HG03565 (cell line): ENCODE results near the gene SECTM1.
"Not testable (repeated sequence)": the region's sequence is repeated elsewhere in the genome, so short reads cannot be mapped to it uniquely, and the experiment has no call there.

Experiments used
- ATAC-seq: cut with Tn5 transposase; IDR thresholded peaks from one replicate; pipeline ENCODE4 v1.9.1; 2021; ENCODE audit warnings: mild to moderate bottlenecking, moderate library complexity; ENCODE audit not compliant: unreplicated experiment

SECTM1 gene

DNA sequence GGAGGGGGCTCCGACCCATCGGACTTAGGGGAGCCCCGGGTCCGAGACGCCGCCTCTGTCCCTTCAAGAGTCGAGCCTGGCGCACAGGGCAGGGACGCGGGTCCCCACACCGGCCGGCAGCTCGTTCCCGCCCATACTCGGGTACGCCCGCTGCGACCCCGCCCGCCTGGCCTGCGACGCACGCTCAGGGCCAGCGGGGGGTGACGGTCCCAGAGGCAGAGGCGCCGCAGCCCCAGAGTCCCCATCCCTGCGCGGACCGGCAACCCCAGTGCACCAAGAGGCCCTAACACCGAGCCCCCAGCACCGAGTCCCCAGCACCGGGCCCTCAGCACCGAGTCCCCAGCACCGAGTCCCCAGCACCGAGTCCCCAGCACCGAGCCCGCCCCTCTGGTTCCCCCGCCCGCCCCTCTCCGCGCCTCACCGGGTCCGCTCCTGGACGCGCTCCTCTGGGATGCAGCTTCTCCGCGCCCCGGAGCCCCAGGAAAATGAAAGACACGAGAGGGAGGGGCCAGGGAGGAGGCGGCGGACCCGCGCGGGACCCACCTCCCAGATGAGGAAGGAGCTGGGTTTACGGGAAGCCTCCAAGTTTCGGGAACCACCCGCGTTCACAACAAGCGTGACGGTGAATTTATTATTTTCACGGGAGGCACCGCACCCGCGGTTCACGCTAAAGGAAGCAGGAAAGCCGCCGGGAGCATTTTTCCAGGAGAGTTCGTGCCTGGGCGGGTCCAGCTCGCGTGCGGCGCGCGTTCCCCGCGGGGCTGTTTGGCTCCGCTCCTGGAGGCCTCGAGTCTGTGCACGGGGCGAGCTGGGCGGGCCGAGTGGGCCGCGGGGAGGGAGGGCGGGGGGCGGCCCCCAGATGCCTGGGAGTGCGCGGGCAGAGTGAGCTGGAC lies at the start of gene SECTM1:
Gene SECTM1, minus strand, starts transcription at position 488 of the 893 bp plus-strand sequence. CDS start 6,526 bp downstream, outside the sequence.
- ATAC-seq: no peak

DNA sequence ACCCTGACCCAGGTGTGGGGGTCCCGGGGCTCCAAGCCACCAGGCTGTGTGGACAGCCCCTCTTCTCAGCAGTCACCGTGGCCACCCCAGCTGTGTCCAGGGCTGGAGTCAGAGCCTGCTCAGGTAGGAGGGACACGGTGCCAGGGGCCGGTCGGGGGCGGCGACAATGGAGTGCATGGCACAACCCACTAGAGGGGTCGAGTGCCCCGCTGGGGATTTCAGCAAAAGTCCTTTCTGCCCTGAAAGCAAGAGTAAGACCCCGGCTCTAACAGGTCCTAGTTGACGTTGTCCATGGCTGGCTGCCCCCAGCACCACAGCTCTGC lies 49.3 kb upstream of the SECTM1 start:
- no peak for ATAC-seq

DNA sequence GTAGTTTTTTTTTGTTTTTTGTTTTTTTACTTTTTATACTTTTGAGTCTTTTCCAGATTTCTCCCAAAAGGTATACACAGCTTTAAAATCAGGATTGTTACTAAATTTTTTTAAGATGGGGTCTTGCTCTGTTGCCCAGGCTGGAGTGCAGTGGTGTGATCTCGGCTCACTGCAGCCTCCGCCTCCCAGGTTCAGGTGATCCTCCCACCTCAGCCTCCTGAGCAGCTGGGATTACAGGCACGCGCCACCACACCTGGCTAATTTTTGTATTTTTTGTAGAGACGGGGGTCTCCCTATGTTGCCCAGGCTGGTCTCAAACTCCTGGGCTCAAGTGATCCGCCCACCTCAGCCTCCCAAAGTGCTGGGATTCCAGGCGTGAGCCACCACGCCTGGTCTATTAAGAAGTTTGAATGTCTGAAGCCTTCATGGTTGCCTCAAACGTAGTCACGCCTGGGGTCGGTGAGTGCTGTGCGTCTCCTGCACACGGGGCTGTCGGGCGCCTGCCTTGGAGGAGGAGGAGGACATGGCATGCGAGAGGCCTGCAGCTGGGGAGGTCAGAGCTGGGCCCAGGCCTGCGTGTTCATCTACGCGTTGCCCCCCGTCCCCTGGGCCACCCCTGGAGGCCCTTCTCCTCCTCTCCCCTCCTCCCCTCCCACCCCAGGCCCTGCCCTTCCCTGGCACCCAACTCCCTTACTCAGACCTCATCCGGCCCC lies 48.8 kb upstream of the SECTM1 start:
- ATAC-seq: not testable (repeated sequence)

DNA sequence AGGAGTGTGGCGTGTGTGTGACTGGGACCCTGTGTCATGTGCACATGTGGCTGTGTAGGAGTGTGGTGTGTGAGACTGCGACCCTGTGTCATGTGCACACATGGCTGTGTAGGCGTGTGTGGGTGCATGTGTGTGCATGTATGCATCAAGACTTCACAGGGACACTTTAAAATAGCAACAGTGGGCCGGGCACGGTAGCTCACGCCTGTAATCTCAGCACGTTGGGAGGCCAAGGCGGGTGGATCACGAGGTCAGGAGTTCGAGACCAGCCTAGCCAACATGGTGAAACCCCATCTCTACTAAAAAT lies 48.1 kb upstream of the SECTM1 start:
- ATAC-seq: not testable (repeated sequence)

DNA sequence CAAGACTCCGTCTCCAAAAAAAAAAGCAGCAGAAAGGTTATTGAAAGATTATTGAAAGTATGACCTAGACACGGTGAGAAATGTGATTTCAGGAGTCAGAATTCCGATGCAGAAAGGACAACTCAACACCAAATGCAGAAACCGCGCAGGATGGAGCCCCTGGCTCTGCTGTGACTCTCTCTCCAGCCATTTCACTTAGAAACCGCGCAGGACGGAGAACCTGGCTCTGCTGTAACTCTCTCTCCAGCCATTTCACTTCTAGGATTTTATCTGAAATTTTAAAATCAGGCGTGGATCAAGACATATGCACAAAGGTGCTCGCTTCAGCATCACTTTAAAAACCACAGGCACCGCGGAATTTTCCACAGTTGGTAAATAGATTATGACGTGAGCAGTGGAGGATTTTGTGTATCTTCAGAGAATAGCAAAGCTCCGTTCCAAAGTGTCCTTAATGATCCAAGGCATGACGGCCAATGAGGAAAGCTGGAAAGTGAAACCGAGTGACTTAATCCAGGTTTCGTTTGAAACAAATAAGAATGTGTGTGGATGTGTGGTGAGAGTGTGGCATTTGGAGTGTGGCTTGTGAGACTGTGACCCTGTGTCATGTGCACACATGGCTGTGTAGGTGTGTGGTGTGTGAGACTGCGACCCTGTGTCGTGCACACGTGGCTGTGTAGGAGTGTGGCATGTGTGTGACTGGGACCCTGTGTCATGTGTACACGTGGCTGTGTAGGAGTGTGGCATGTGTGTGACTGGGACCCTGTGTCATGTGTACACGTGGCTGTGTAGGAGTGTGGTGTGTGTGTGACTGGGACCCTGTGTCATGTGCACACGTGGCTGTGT lies 47.5 kb upstream of the SECTM1 start:
- ATAC-seq: no peak

DNA sequence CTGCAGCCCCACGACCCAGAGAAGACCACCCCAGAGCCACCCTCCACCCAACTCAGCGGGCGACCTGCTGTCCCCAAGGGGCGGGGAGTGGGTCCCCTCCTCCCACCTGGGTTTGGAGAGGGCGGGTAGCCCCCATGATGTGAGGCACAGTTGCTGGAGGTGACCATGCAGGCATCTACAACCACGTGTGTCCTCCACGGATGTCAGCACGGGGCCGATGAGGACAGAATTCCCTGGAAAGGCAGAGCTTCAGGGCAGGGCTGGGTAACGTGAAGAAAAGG lies 45.1 kb upstream of the SECTM1 start:
- no peak for ATAC-seq

DNA sequence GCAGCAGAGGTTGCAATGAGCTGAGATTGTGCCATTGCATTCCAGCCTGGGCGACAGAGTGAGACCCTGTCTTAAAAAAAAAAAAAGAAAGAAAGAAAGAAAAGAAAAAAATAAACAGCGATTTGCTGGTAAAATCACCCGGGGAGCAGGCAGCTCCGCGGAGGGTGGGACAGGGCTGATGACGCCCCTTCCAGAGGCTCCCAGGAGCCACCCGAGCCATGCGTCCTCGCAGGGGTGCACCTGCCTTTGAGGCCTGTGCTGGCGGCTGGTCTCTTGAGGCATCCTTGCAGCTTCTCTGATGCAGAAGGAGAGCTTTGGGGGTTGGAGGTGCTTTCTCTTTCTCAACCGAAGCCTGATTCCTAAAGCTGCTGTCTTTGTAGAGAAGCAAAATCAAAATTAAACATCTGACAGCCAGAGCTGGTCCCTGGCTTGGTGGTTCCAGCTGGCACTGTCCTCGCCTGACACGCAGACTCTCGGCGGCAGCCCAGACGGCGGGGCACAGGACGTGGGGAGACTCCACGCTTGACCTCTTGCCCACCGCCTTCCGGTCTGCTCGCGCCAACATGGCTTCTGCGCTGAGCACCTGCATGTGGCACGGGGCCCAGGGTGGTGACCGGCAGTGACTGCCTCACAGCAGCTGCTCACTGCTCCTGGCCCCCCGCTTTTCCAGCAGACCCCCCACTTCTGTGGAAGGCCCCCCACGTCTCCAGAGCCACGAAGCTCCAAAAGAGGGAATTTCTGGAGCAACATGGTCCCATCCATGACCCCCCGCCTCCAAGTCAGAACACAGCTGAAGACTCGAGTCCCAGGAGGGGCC lies 44.6 kb upstream of the SECTM1 start:
- no peak for ATAC-seq

DNA sequence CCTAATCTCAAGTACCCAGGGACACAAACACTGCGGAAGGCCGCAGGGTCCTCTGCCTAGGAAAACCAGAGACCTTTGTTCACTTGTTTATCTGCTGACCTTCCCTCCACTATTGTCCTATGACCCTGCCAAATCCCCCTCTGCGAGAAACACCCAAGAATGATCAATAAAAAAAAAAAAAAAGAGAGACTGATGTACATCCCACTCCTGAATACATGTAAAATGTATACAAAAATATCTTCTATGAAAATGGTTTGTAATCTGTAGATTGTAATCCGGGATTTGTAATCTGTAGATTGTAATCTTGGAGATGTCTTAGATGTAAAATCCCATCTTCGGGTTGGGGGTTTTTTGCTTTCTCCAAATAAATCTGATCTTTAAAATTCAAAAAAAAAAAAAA lies 43.7 kb upstream of the SECTM1 start:
- ATAC-seq: not testable (repeated sequence)

DNA sequence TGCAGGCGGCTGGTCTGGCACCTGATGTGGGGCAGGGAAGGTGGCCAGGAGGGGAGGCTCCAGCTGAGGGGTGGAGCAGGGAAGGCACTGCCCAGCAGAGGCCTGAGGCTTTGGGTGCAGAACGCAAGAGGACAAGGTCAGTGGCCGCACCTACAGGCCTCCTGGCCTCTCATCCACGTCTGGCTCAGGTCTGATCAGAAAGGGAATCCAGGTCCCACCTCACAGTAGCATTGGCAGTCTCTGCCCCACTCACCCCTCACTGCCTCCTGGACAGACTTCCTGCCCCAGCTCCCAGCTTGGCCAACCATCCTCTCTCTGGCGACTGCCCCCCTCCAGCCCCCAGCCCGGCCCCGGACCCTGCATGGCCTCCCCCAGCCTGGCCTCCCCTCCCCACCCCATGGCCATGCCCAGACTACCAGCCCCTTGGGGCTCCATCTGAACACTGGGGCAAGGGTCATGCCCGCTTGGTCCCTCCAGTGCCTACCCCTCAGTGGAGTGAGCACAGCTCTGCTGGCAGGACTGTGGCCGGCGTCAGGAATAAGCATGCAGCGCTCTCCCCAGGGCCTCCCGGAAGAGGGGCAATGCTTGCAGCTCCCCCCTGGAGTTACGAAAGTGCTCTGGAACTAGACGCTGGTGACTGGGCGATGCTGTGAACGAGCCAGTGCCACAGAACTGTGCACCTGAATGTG lies 42.6 kb upstream of the SECTM1 start:
- no peak for ATAC-seq

DNA sequence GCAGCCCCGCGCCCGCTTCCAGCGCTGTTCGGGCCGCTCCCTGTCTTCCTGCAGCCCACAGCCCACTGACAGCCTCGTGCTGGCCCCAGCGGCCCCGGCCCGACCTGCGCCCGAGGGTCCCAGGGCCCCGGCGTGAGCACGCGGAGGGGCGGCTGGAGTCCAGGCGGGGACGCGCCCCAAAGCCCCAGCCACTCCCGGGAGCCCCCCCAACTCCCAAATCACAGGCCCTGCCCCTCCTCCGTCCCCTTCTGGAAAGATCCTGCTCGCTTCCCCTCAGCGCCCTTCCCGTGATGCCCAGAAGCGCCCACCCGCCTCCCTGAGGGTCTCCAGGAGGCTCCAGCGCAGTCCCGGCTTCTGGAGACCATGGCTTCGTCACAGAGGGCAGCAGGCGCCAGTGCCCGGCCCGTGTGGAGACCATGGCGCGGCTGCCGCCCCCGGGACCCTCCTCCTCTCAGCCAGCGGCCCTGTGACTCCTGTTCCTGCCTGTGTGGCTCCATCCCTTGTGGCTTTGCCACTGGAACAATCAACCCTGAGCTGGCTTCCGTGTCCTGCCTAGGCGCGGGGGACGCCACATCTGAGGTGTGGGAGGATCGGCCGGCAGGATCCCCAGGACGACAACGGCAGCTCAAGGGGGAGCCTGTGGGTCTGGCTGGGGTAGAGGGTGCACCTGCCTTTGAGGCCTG lies 41.9 kb upstream of the SECTM1 start:
- ATAC-seq: no peak

DNA sequence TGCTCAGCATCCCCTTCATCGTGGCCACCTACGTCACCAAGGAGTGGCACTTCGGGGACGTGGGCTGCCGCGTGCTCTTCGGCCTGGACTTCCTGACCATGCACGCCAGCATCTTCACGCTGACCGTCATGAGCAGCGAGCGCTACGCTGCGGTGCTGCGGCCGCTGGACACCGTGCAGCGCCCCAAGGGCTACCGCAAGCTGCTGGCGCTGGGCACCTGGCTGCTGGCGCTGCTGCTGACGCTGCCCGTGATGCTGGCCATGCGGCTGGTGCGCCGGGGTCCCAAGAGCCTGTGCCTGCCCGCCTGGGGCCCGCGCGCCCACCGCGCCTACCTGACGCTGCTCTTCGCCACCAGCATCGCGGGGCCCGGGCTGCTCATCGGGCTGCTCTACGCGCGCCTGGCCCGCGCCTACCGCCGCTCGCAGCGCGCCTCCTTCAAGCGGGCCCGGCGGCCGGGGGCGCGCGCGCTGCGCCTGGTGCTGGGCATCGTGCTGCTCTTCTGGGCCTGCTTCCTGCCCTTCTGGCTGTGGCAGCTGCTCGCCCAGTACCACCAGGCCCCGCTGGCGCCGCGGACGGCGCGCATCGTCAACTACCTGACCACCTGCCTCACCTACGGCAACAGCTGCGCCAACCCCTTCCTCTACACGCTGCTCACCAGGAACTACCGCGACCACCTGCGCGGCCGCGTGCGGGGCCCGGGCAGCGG lies 41.2 kb upstream of the SECTM1 start:
- ATAC-seq: no peak

DNA sequence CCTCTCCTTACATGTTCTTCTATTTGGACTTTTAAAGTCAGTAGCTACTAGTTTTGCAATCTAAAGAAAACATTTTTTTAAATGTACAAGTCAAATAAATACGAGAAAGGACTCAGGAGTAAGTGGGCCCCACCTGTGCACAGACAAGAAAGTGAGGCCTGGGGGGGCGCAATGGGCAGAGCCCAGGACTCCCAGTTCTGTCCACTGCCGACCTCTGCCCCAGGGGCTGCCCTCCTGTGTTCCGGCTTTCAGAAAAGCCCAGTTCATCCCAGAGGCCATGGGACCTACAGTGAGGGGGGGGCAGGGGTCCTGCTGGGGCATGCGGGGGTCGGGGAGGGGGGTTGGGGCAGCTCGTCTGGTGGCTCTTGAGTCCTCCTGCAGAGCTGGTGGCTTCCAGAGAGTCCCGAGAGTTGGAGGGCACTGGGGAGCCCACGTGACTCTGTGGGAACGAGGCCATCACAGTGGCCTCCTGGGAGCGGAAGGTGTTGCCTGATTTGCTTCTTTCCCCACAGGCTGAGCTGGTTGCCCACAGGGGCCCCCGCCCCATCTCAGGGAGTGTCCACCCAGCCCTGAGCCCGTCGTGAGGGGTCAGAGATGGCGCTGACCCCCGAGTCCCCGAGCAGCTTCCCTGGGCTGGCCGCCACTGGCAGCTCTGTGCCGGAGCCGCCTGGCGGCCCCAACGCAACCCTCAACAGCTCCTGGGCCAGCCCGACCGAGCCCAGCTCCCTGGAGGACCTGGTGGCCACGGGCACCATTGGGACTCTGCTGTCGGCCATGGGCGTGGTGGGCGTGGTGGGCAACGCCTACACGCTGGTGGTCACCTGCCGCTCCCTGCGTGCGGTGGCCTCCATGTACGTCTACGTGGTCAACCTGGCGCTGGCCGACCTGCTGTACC lies 40.4 kb upstream of the SECTM1 start:
- ATAC-seq: no peak

DNA sequence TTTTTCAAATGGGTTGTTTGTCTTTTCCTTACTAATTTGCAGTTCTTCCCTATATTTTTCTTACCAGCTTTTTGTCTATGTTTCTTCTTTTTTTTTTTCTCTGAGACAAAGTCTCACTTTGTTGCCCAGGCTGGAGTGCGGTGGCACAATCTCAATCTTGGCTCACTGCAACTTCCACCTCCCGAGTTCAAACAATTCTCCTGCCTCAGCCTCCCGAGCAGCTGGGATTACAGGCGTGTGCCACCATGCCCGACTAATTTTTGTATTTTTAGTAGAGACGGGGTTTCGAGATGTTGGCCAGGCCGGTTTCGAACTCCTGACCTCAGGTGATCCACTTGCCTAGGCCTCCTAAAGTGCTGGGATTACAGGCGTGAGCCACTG lies 39.5 kb upstream of the SECTM1 start:
- not testable (repeated sequence) for ATAC-seq

DNA sequence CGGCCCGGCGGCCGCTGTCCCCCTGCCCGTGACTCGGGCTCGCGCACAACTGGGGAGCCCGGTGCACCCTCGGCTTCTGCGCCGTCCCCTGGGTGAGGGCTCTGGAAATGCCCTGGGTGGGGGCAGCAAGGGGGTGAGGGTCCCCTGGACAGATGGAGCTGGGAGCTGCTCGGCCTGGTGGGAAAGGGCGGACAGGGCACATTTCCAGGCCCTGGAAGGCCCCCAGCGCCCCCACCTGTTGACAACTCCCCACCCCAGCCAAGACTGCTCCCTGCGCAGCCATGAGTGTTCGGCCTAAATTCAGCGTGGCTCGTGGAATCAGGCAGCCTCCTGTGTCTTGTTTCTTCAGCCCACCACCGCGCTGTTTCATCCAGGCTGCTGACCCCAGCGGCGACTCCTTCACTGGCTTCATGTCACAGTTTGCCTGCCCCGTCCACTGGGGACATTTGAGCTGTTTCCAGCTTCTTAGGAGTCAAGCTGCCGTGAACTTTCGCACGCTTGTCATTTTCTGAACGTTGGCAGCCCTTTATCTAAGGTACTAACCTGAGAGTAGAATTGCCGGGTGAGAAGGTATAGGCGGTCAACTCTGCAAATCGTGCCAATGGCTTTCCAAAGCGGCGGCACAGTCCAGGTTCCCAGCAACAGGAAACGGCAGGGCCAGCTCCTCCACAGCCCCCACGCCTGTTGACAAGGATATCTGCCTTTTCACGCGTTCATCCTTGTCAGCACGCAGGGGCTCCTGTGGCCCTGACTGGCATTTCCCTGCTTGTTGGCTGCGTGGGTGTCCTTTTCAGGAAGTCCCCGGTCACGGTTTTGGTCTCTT lies 38.9 kb upstream of the SECTM1 start:
- ATAC-seq: no peak

DNA sequence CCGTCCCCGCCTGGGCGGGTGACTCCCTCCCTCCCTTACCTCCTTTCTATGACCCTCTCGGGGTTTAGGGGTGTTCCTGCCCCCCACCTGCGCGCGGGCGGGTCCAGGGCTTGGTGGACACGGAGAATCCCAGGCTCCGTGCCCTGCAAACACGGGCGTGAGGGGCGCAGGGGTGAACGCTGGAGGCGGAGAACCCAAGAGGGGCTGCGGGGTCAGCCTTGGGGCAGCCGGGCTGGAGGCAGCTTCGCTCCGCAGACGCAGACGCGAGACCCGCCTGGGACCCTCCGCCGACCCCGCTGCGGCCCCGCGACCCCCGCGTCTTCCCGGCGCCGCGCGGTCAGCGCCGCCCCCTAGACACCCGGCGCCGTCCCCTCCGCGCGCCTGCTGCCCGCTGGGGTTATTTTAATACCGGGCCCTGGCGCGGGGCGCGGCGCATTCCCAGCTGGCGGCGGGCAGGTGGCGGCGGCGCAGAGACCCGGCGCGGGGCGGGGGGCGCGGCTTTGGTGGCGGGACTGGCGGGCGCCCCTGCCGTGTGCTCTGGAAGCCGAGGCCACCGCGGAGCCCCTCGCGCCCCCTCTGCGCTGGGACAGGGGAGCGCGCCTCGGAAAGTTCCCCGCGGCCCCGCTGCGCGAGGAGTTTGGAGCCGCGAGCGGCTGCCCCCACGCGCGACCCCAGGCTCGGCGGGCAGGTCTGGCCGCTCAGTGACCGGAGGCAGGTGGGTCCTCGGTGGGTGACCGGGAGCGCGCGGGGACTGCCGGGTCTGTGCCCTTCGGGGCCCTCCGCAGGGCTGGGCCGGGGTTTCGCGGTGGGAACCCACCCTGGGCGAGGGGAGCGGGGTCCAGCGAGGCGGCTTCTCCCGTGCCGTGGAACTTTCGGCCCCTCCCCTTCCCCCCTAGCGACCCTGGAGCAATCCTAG lies 38.0 kb upstream of the SECTM1 start, which contains the start of gene UTS2R:
Gene UTS2R, plus strand, starts transcription at position 433 of the 916 bp plus-strand sequence. CDS start 2,560 bp downstream, outside the sequence.
- ATAC-seq: no peak
